Mesenteric fat pad (tissue), 1 donor: Measurements from ENCODE around the gene CACNA1D. TPM values are rescaled to one million over a fixed set of nuclear protein-coding genes. Genes with fewer than 3 reads are reported as not detected.

Experiments
- DNase-seq: peaks from one replicate; pipeline ENCODE4 v3.0.0-alpha.2; 2020; ENCODE audit warnings: low spot score
- total RNA-seq: library from RNA; stranded (reverse); fragmentation: NEBNext Ultra II Directional; extraction: Animal tissue kit (Norgen Biotek cat#: 25700); gene quantifications from one replicate; pipeline ENCODE4 v1.2.1, GENCODE V29; 2021
- donor health status: DM: yes; HTN: yes; CAD: no.

CACNA1D gene
- total RNA-seq, 1 donor from 2014 or later, result 0.45 TPM

GRCh38 chr3:53819163-53819868 lies 324.9 kb downstream of the CACNA1D start:
- peak; percentile 75 for DNase-seq

GRCh38 chr3:53820084-53820483 lies 325.7 kb downstream of the CACNA1D start:
- peak; percentile 45 for DNase-seq

GRCh38 chr3:53820756-53821580 lies 326.6 kb downstream of the CACNA1D start:
- DNase-seq, result peak; percentile 75

GRCh38 chr3:53821631-53822121 lies 327.3 kb downstream of the CACNA1D start:
- no peak for DNase-seq

GRCh38 chr3:53822331-53822741 lies 327.9 kb downstream of the CACNA1D start:
- DNase-seq, result peak; percentile 82

- peak; percentile 79 for DNase-seq
Measured at GRCh38 chr3:53823026-53823955, 328.9 kb downstream of the CACNA1D start.

- peak; percentile 62 for DNase-seq
Measured at GRCh38 chr3:53823956-53824657, 329.7 kb downstream of the CACNA1D start.

- no peak for DNase-seq
Measured at GRCh38 chr3:53824795-53825194, 330.4 kb downstream of the CACNA1D start.

GRCh38 chr3:53826048-53826447 lies 331.6 kb downstream of the CACNA1D start:
- no peak for DNase-seq

- DNase-seq, result no peak
Measured at GRCh38 chr3:53828581-53828980, 334.2 kb downstream of the CACNA1D start.

GRCh38 chr3:53829605-53830004 lies 335.2 kb downstream of the CACNA1D start:
- DNase-seq, result no peak

- peak; percentile 77 for DNase-seq
Measured at GRCh38 chr3:53830944-53831343, 336.5 kb downstream of the CACNA1D start.

GRCh38 chr3:53833053-53833645 lies 338.7 kb downstream of the CACNA1D start:
- no peak for DNase-seq

GRCh38 chr3:53833700-53834099 lies 339.3 kb downstream of the CACNA1D start:
- no peak for DNase-seq

- no peak for DNase-seq
Measured at GRCh38 chr3:53834429-53835095, 340.2 kb downstream of the CACNA1D start.

GRCh38 chr3:53835257-53835656 lies 340.8 kb downstream of the CACNA1D start:
- no peak for DNase-seq

- DNase-seq, result no peak
Measured at GRCh38 chr3:53836084-53836872, 341.9 kb downstream of the CACNA1D start.

- DNase-seq, result no peak
Measured at GRCh38 chr3:53837331-53837730, 342.9 kb downstream of the CACNA1D start.

- DNase-seq, result no peak
Measured at GRCh38 chr3:53841296-53841695, 346.9 kb downstream of the CACNA1D start.
